ENCODE data around the gene VPS37C. TPM values are rescaled to one million over a fixed set of nuclear protein-coding genes. Genes with fewer than 3 reads are reported as not detected.

Gene VPS37C
- total and polyA plus RNA-seq, 9 of the 15 experiments (the other 6 are each of a cell fraction or from before 2014, with no cell fraction given), result 0.62 to 29.8 (median 11.5) TPM

GRCh38 chr11:61151545-61152252 lies 9.5 kb downstream of the VPS37C start (continued):
- TF ChIP-seq CHD7 (IDR thresholded peaks at IDR 0.05; ENCODE audit: low read depth, low read length) (no peak), NFRKB (IDR thresholded peaks at IDR 0.05; ENCODE audit: low read depth) (no peak), SMARCE1 (IDR thresholded peaks at IDR 0.05) (peak; percentile 56; the same call in 1 of the 2 replicates), SP2 (IDR thresholded peaks at IDR 0.05; ENCODE audit: extremely low read depth, low read depth, low read length, poor library complexity, severe bottlenecking) (no peak), PML (IDR thresholded peaks at IDR 0.05; ENCODE audit: low read length) (peak; percentile 57; the same call in 1 of the 2 replicates), NRF1 (conservative IDR thresholded peaks at IDR 0.05 in 1 of 2, IDR thresholded peaks at IDR 0.05 in 1 of 2) (peak; percentile 18 to 27; a peak in 1 of 4 replicates), ZNF184 (CRISPR knock-in tag; IDR thresholded peaks at IDR 0.05) (no peak), ZNF224 (CRISPR knock-in tag; IDR thresholded peaks at IDR 0.05) (no peak), MBD1 (CRISPR knock-in tag; IDR thresholded peaks at IDR 0.05) (no peak), ZNF589 (CRISPR knock-in tag; IDR thresholded peaks at IDR 0.05; ENCODE audit: low read depth) (peak; percentile 67; the same call in 1 of the 2 replicates), MLLT1 (IDR thresholded peaks at IDR 0.05) (no peak), SMARCA4 (IDR thresholded peaks at IDR 0.05) (peak; percentile 85), ZNF511 (CRISPR knock-in tag; IDR thresholded peaks at IDR 0.05) (no peak)
